Measurements from ENCODE around the gene GARNL3.

The GARNL3 gene

GRCh38 chr9:127368852-127369402 is 104.4 kb downstream of the GARNL3 start:
- H3K4me1 ChIP-seq (ENCODE audit: control insufficient read depth, insufficient read depth, low read length, unreplicated experiment): no peaks in the 10 kb centered on the region
- peaks cover 10% of the 10 kb centered on the region for H3K27me3 ChIP-seq (ENCODE audit: insufficient read depth, low read length)
- no peaks in the 10 kb centered on the region for H3K79me2 ChIP-seq (ENCODE audit: control insufficient read depth, insufficient read depth, low read length, unreplicated experiment)
- no peaks in the 10 kb centered on the region for H3K36me3 ChIP-seq (ENCODE audit: insufficient read depth, low read length)
- no peak overlapping the region for H3K4me3 ChIP-seq (ENCODE audit: low read depth, low read length)
- no peak overlapping the region for H2AFZ ChIP-seq (ENCODE audit: low read length, unreplicated experiment)
- H3K27ac ChIP-seq (ENCODE audit: low read depth, low read length): no peak overlapping the region

GRCh38 chr9:127369428-127369827 is 104.9 kb downstream of the GARNL3 start:
- H3K79me2 ChIP-seq (ENCODE audit: control insufficient read depth, insufficient read depth, low read length, unreplicated experiment): no peaks in the 10 kb centered on the region
- H3K4me1 ChIP-seq (ENCODE audit: control insufficient read depth, insufficient read depth, low read length, unreplicated experiment): no peaks in the 10 kb centered on the region
- no peaks in the 10 kb centered on the region for H3K36me3 ChIP-seq (ENCODE audit: insufficient read depth, low read length)
- H3K4me3 ChIP-seq (ENCODE audit: low read depth, low read length): no peak overlapping the region
- H2AFZ ChIP-seq (ENCODE audit: low read length, unreplicated experiment): no peak overlapping the region
- peaks cover 10% of the 10 kb centered on the region for H3K27me3 ChIP-seq (ENCODE audit: insufficient read depth, low read length)
- no peak overlapping the region for H3K27ac ChIP-seq (ENCODE audit: low read depth, low read length)

GRCh38 chr9:127370147-127370579 is 105.6 kb downstream of the GARNL3 start:
- H3K79me2 ChIP-seq (ENCODE audit: control insufficient read depth, insufficient read depth, low read length, unreplicated experiment): no peaks in the 10 kb centered on the region

GRCh38 chr9:127370672-127371648 is 106.4 kb downstream of the GARNL3 start:
- no peaks in the 10 kb centered on the region for H3K79me2 ChIP-seq (ENCODE audit: control insufficient read depth, insufficient read depth, low read length, unreplicated experiment)

More at GRCh38 chr9:127370147-127370579, 105.6 kb downstream of the GARNL3 start:
- Histone ChIP-seq H3K27ac (ENCODE audit: low read depth, low read length) (no peak overlapping the region), H2AFZ (ENCODE audit: low read length, unreplicated experiment) (no peak overlapping the region), H3K36me3 (ENCODE audit: insufficient read depth, low read length) (no peaks in the 10 kb centered on the region), H3K4me1 (ENCODE audit: control insufficient read depth, insufficient read depth, low read length, unreplicated experiment) (no peaks in the 10 kb centered on the region), H3K4me3 (ENCODE audit: low read depth, low read length) (no peak overlapping the region), H3K27me3 (ENCODE audit: insufficient read depth, low read length) (peaks cover 10% of the 10 kb centered on the region)

GRCh38 chr9:127380479-127380878 is 115.9 kb downstream of the GARNL3 start:
- Histone ChIP-seq H3K79me2 (ENCODE audit: control insufficient read depth, insufficient read depth, low read length, unreplicated experiment) (no peaks in the 10 kb centered on the region), H3K27ac (ENCODE audit: low read depth, low read length) (no peak overlapping the region), H3K4me3 (ENCODE audit: low read depth, low read length) (no peak overlapping the region), H3K27me3 (ENCODE audit: insufficient read depth, low read length) (peaks cover 30% of the 10 kb centered on the region), H3K4me1 (ENCODE audit: control insufficient read depth, insufficient read depth, low read length, unreplicated experiment) (no peaks in the 10 kb centered on the region), H2AFZ (ENCODE audit: low read length, unreplicated experiment) (no peak overlapping the region), H3K36me3 (ENCODE audit: insufficient read depth, low read length) (no peaks in the 10 kb centered on the region)

More at GRCh38 chr9:127370672-127371648, 106.4 kb downstream of the GARNL3 start:
- Histone ChIP-seq H3K4me1 (ENCODE audit: control insufficient read depth, insufficient read depth, low read length, unreplicated experiment) (no peaks in the 10 kb centered on the region), H3K27me3 (ENCODE audit: insufficient read depth, low read length) (peaks cover 14% of the 10 kb centered on the region), H3K4me3 (ENCODE audit: low read depth, low read length) (no peak overlapping the region), H3K27ac (ENCODE audit: low read depth, low read length) (no peak overlapping the region), H2AFZ (ENCODE audit: low read length, unreplicated experiment) (no peak overlapping the region), H3K36me3 (ENCODE audit: insufficient read depth, low read length) (no peaks in the 10 kb centered on the region)

- Histone ChIP-seq H3K4me1 (ENCODE audit: control insufficient read depth, insufficient read depth, low read length, unreplicated experiment) (no peaks in the 10 kb centered on the region), H3K36me3 (ENCODE audit: insufficient read depth, low read length) (no peaks in the 10 kb centered on the region), H3K79me2 (ENCODE audit: control insufficient read depth, insufficient read depth, low read length, unreplicated experiment) (no peaks in the 10 kb centered on the region), H3K27me3 (ENCODE audit: insufficient read depth, low read length) (peaks cover 35% of the 10 kb centered on the region), H2AFZ (ENCODE audit: low read length, unreplicated experiment) (no peak overlapping the region), H3K27ac (ENCODE audit: low read depth, low read length) (no peak overlapping the region), H3K4me3 (ENCODE audit: low read depth, low read length) (no peak overlapping the region)
These were observed 118.0 kb downstream of the GARNL3 start for GRCh38 chr9:127382541-127382940.

- Histone ChIP-seq H3K36me3 (ENCODE audit: insufficient read depth, low read length) (no peaks in the 10 kb centered on the region), H3K79me2 (ENCODE audit: control insufficient read depth, insufficient read depth, low read length, unreplicated experiment) (no peaks in the 10 kb centered on the region), H3K27ac (ENCODE audit: low read depth, low read length) (no peak overlapping the region), H3K4me3 (ENCODE audit: low read depth, low read length) (no peak overlapping the region), H2AFZ (ENCODE audit: low read length, unreplicated experiment) (no peak overlapping the region), H3K27me3 (ENCODE audit: insufficient read depth, low read length) (peaks cover 35% of the 10 kb centered on the region), H3K4me1 (ENCODE audit: control insufficient read depth, insufficient read depth, low read length, unreplicated experiment) (peaks cover 12% of the 10 kb centered on the region)
These were observed 119.6 kb downstream of the GARNL3 start for GRCh38 chr9:127384016-127384730.

- H3K27me3 ChIP-seq (ENCODE audit: insufficient read depth, low read length): peaks cover 35% of the 10 kb centered on the region
- no peak overlapping the region for H3K4me3 ChIP-seq (ENCODE audit: low read depth, low read length)
- H3K36me3 ChIP-seq (ENCODE audit: insufficient read depth, low read length): no peaks in the 10 kb centered on the region
- H3K4me1 ChIP-seq (ENCODE audit: control insufficient read depth, insufficient read depth, low read length, unreplicated experiment): peaks cover 14% of the 10 kb centered on the region
- H2AFZ ChIP-seq (ENCODE audit: low read length, unreplicated experiment): no peak overlapping the region
- H3K27ac ChIP-seq (ENCODE audit: low read depth, low read length): no peak overlapping the region
- no peaks in the 10 kb centered on the region for H3K79me2 ChIP-seq (ENCODE audit: control insufficient read depth, insufficient read depth, low read length, unreplicated experiment)
These were observed 120.3 kb downstream of the GARNL3 start for GRCh38 chr9:127384901-127385300.

- H3K4me3 ChIP-seq (ENCODE audit: low read depth, low read length): no peak overlapping the region
- H3K36me3 ChIP-seq (ENCODE audit: insufficient read depth, low read length): no peaks in the 10 kb centered on the region
- no peak overlapping the region for H3K27ac ChIP-seq (ENCODE audit: low read depth, low read length)
- no peaks in the 10 kb centered on the region for H3K79me2 ChIP-seq (ENCODE audit: control insufficient read depth, insufficient read depth, low read length, unreplicated experiment)
- H2AFZ ChIP-seq (ENCODE audit: low read length, unreplicated experiment): no peak overlapping the region
- H3K27me3 ChIP-seq (ENCODE audit: insufficient read depth, low read length): peaks cover 35% of the 10 kb centered on the region
- H3K4me1 ChIP-seq (ENCODE audit: control insufficient read depth, insufficient read depth, low read length, unreplicated experiment): peaks cover 14% of the 10 kb centered on the region
These were observed 121.7 kb downstream of the GARNL3 start for GRCh38 chr9:127386249-127386648.

- peaks cover 35% of the 10 kb centered on the region for H3K27me3 ChIP-seq (ENCODE audit: insufficient read depth, low read length)
These were observed 122.4 kb downstream of the GARNL3 start for GRCh38 chr9:127386981-127387380.

More at GRCh38 chr9:127386981-127387380, 122.4 kb downstream of the GARNL3 start:
- Histone ChIP-seq H3K27ac (ENCODE audit: low read depth, low read length) (no peak overlapping the region), H3K36me3 (ENCODE audit: insufficient read depth, low read length) (no peaks in the 10 kb centered on the region), H2AFZ (ENCODE audit: low read length, unreplicated experiment) (no peak overlapping the region), H3K4me3 (ENCODE audit: low read depth, low read length) (no peak overlapping the region), H3K79me2 (ENCODE audit: control insufficient read depth, insufficient read depth, low read length, unreplicated experiment) (no peaks in the 10 kb centered on the region), H3K4me1 (ENCODE audit: control insufficient read depth, insufficient read depth, low read length, unreplicated experiment) (peaks cover 14% of the 10 kb centered on the region)

All from ACC112 (cell line).